HG03135 (cell line): ENCODE results near the gene NCAPH2.

Experiments
- ATAC-seq: cut with Tn5 transposase; IDR thresholded peaks from one replicate; pipeline ENCODE4 v1.9.1; 2021; ENCODE audit warnings: mild to moderate bottlenecking, moderate library complexity; ENCODE audit not compliant: unreplicated experiment

The NCAPH2 gene

GRCh38 chr22:50507991-50508884 lies at the start of gene NCAPH2:
Gene NCAPH2 (plus strand): TSS chr22:50508224. CDS start chr22:50508338, 114 bp downstream.
- peak; percentile 63 for ATAC-seq

GRCh38 chr22:50459016-50459415 lies 49.0 kb upstream of the NCAPH2 start:
- ATAC-seq = no peak

GRCh38 chr22:50459496-50460140 lies 48.4 kb upstream of the NCAPH2 start:
- ATAC-seq = no peak

GRCh38 chr22:50460938-50461337 lies 47.1 kb upstream of the NCAPH2 start:
- no peak for ATAC-seq

- ATAC-seq = no peak
Observed at GRCh38 chr22:50461536-50461935, 46.5 kb upstream of the NCAPH2 start.

GRCh38 chr22:50461979-50462540 lies 46.0 kb upstream of the NCAPH2 start:
- no peak for ATAC-seq

GRCh38 chr22:50463188-50463900 lies 44.7 kb upstream of the NCAPH2 start:
- no peak for ATAC-seq

- ATAC-seq = no peak
Observed at GRCh38 chr22:50464451-50464850, 43.6 kb upstream of the NCAPH2 start.

GRCh38 chr22:50465066-50465930 lies 42.7 kb upstream of the NCAPH2 start:
- ATAC-seq = no peak

- ATAC-seq = no peak
Observed at GRCh38 chr22:50467341-50467740, 40.7 kb upstream of the NCAPH2 start.

- ATAC-seq = no peak
Observed at GRCh38 chr22:50467773-50468440, 40.1 kb upstream of the NCAPH2 start.

- no peak for ATAC-seq
Observed at GRCh38 chr22:50468626-50469025, 39.4 kb upstream of the NCAPH2 start.

- peak; percentile 66 for ATAC-seq
Observed at GRCh38 chr22:50469377-50470305, 38.4 kb upstream of the NCAPH2 start.

GRCh38 chr22:50470491-50470890 lies 37.5 kb upstream of the NCAPH2 start:
- ATAC-seq = no peak

GRCh38 chr22:50471197-50471847 lies 36.7 kb upstream of the NCAPH2 start:
- no peak for ATAC-seq

- ATAC-seq = no peak
Observed at GRCh38 chr22:50471962-50472361, 36.1 kb upstream of the NCAPH2 start.

GRCh38 chr22:50473088-50473487 lies 34.9 kb upstream of the NCAPH2 start:
- no peak for ATAC-seq
